HG03432 (cell line): ENCODE measurements around the gene RGS6.

Experiments
- ATAC-seq: cut with Tn5 transposase; IDR thresholded peaks from one replicate; pipeline ENCODE4 v1.9.1; 2021; ENCODE audit warnings: mild to moderate bottlenecking, moderate library complexity; ENCODE audit not compliant: unreplicated experiment

The RGS6 gene

GRCh38 chr14:72480464-72481243, 548.4 kb downstream of the RGS6 start:
- ATAC-seq: no peak

GRCh38 chr14:72483311-72483710, 551.1 kb downstream of the RGS6 start:
- no peak for ATAC-seq

- no peak for ATAC-seq
Observed at GRCh38 chr14:72485695-72486094, 553.5 kb downstream of the RGS6 start.

GRCh38 chr14:72488514-72488913, 556.3 kb downstream of the RGS6 start:
- no peak for ATAC-seq

GRCh38 chr14:72492196-72492595, 560.0 kb downstream of the RGS6 start:
- no peak for ATAC-seq

GRCh38 chr14:72495668-72496067, 563.4 kb downstream of the RGS6 start:
- ATAC-seq: no peak

- ATAC-seq: no peak
Observed at GRCh38 chr14:72498646-72499045, 566.4 kb downstream of the RGS6 start.

GRCh38 chr14:72499746-72500145, 567.5 kb downstream of the RGS6 start:
- ATAC-seq: no peak

- no peak for ATAC-seq
Observed at GRCh38 chr14:72500234-72500838, 568.1 kb downstream of the RGS6 start.

GRCh38 chr14:72501439-72501838, 569.2 kb downstream of the RGS6 start:
- ATAC-seq: no peak

GRCh38 chr14:72503271-72503670, 571.0 kb downstream of the RGS6 start:
- ATAC-seq: no peak

GRCh38 chr14:72503696-72504368, 571.6 kb downstream of the RGS6 start:
- ATAC-seq: no peak

GRCh38 chr14:72510566-72510965, 578.3 kb downstream of the RGS6 start:
- no peak for ATAC-seq

GRCh38 chr14:72512281-72512680, 580.1 kb downstream of the RGS6 start:
- no peak for ATAC-seq

- ATAC-seq: no peak
Observed at GRCh38 chr14:72512925-72513324, 580.7 kb downstream of the RGS6 start.

GRCh38 chr14:72513346-72513745, 581.1 kb downstream of the RGS6 start:
- ATAC-seq: no peak

GRCh38 chr14:72513965-72514659, 581.9 kb downstream of the RGS6 start:
- no peak for ATAC-seq

GRCh38 chr14:72514660-72515025, 582.4 kb downstream of the RGS6 start:
- no peak for ATAC-seq

- no peak for ATAC-seq
Observed at GRCh38 chr14:72515779-72516770, 583.8 kb downstream of the RGS6 start.

- no peak for ATAC-seq
Observed at GRCh38 chr14:72516936-72517700, 584.9 kb downstream of the RGS6 start.
